ENCODE measurements around the gene UBE2I.

The UBE2I gene

DNA sequence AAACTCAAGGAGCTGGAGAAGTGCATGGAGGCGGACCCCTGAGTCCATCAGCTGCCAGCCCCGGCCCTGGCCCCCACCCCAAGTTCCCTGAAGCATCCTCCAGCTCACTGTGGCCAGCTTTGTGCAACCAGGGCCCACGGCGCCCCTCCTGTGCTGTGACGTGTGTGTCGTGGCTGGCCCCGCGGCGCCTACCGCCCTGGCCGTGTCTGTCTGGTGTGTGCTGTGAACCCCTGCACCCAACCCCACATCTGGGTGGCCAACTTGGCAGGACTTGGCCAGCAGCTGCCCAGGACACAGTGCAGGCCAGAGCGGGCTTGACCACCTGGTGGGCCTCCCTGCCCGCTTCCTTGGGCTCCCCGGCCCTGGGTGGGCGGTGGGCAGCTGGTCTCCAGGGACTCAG lies 39.0 kb downstream of the UBE2I start:
- H3K4me3 ChIP-seq (ENCODE audit: low read depth, low read length), result no peak overlapping the region
- no peak for DNase-seq (ENCODE audit: low read depth)
- TF ChIP-seq, protein P1, sequence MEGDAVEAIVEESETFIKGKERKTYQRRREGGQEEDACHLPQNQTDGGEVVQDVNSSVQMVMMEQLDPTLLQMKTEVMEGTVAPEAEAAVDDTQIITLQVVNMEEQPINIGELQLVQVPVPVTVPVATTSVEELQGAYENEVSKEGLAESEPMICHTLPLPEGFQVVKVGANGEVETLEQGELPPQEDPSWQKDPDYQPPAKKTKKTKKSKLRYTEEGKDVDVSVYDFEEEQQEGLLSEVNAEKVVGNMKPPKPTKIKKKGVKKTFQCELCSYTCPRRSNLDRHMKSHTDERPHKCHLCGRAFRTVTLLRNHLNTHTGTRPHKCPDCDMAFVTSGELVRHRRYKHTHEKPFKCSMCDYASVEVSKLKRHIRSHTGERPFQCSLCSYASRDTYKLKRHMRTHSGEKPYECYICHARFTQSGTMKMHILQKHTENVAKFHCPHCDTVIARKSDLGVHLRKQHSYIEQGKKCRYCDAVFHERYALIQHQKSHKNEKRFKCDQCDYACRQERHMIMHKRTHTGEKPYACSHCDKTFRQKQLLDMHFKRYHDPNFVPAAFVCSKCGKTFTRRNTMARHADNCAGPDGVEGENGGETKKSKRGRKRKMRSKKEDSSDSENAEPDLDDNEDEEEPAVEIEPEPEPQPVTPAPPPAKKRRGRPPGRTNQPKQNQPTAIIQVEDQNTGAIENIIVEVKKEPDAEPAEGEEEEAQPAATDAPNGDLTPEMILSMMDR (IDR thresholded peaks at IDR 0.05; ENCODE audit: insufficient read depth, low read depth, low read length, missing control alignments), result no peak

DNA sequence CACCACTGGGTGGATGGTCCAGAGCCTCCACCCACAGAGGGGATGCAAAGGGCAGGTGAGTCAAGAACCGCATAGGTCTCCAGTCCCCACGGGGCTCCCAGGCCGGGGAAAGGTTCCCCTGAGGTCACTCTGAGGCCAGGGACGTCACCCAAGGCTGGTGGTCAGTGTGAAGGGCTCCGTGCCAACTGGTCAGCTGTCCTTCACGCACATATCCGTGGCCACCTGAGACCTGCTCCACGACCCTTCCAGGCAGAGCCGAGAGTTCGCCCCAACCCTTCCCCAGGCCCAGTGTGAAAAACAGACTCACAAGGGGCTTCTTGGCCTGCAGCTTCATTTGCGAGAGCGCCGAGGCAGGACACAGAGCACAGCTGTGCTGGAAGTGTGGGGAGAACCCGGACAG lies 39.5 kb downstream of the UBE2I start:
- no peak overlapping the region for H3K4me3 ChIP-seq (ENCODE audit: low read depth, low read length)
- TF ChIP-seq, protein P1 (IDR thresholded peaks at IDR 0.05; ENCODE audit: insufficient read depth, low read depth, low read length, missing control alignments), result no peak
- no peak for DNase-seq (ENCODE audit: low read depth)

DNA sequence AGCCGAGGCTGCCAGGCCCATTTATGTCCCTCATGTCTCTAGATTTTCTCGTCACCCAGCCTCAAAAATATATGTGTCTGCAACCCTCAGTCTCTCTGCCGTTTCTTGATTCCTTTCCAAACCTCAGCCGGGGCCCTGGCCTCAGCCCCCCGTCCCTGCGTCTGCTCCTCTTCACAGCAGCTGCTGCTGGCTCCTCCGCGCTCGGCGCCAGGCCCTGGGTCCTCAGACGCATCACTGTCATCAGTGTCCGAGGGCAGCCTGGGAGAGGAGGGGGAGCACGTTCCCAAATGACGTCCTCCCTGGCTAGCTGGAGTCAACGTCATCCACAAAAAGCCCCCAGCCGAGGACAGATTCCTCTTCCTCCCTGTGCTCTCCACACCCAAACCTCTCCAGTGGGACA lies 39.9 kb downstream of the UBE2I start:
- TF ChIP-seq, protein P1 (IDR thresholded peaks at IDR 0.05; ENCODE audit: insufficient read depth, low read depth, low read length, missing control alignments), result no peak
- H3K4me3 ChIP-seq (ENCODE audit: low read depth, low read length), result no peak overlapping the region
- no peak for DNase-seq (ENCODE audit: low read depth)

GRCh38 chr16:1349951-1350350 lies 40.5 kb downstream of the UBE2I start:
- DNase-seq (ENCODE audit: low read depth), result no peak
- TF ChIP-seq, protein P1 (IDR thresholded peaks at IDR 0.05; ENCODE audit: insufficient read depth, low read depth, low read length, missing control alignments), result no peak
- no peak overlapping the region for H3K4me3 ChIP-seq (ENCODE audit: low read depth, low read length)

DNA sequence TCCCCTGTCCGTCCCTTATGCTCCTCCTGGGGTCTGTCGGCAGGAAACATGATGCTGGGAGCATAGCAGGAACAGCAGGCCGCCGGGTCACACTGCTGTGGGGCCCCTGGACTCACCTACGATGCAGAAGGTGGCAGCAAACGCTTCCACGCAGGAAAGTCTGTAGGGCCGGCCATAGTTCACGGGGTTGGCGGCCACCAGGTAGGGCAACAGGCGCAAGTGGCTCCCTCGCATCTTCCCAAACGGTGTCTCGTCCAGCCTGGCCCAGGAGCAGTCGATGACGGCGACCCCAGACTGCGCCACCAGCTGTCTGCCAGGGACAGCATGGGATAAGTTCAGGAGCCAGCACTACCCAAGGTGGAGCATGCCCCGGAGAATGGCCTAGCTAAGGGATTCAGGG lies 41.3 kb downstream of the UBE2I start:
- DNase-seq (ENCODE audit: low read depth), result no peak
- TF ChIP-seq, protein P1 (IDR thresholded peaks at IDR 0.05; ENCODE audit: insufficient read depth, low read depth, low read length, missing control alignments), result no peak
- peak overlapping the region; percentile 66 for H3K4me3 ChIP-seq (ENCODE audit: low read depth, low read length)

DNA sequence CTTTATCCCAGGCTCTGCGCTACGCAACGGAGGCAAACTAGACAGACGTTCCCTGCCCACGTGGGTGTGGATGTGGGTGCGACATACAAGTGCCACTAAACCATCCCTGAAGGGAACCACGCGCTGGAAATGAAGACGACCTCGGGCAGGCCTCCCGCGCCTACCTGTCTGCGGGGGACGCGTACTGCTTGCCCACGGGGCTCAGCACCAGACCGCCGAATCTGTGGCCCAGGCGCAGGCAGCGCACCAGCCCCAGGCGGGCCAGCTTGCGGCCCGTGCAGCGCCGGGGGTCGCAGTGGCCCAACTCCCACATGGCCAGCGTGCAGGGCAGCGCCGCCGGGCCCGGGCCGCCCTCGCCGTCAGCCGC lies 41.8 kb downstream of the UBE2I start:
- TF ChIP-seq, protein P1 (IDR thresholded peaks at IDR 0.05; ENCODE audit: insufficient read depth, low read depth, low read length, missing control alignments), result no peak
- DNase-seq (ENCODE audit: low read depth), result no peak
- peak overlapping the region; percentile 66 for H3K4me3 ChIP-seq (ENCODE audit: low read depth, low read length)

- TF ChIP-seq, protein P1 (IDR thresholded peaks at IDR 0.05; ENCODE audit: insufficient read depth, low read depth, low read length, missing control alignments), result no peak
- peak within 1 kb of the TSS; percentile 87 for H3K4me3 ChIP-seq (ENCODE audit: low read depth, low read length)
- DNase-seq (ENCODE audit: low read depth), result peak; percentile 98
Measured at GRCh38 chr16:1351582-1352362, 42.3 kb downstream of the UBE2I start, which contains the start of the genes GNPTG and TSR3. Gene GNPTG (plus strand): TSS chr16:1351931. CDS start chr16:1351966, 35 bp downstream. Gene TSR3 (minus strand): TSS chr16:1351878. CDS start chr16:1351804, 74 bp downstream.

Measured in GM12865 (cell line).